Muscle of leg (tissue), 11 donors: ENCODE results near the gene CYP26A1. TPM values are rescaled to one million over a fixed set of nuclear protein-coding genes. Genes with fewer than 3 reads are reported as not detected.

Source experiments
- DNase-seq: peaks from one replicate; pipeline ENCODE4 v3.0.0; 2013
- H3K27ac ChIP-seq: one replicate; pipeline ENCODE4 v1.5.1; 2013; ENCODE audit warnings: mild to moderate bottlenecking, low read length, control low read depth
- H3K27me3 ChIP-seq: one replicate; pipeline ENCODE4 v1.6.1; 2013; ENCODE audit warnings: low read length; ENCODE audit not compliant: control insufficient read depth, insufficient read depth
- H3K36me3 ChIP-seq: one replicate; pipeline ENCODE4 v1.6.1; 2013; ENCODE audit warnings: low read length; ENCODE audit not compliant: control insufficient read depth, insufficient read depth
- H3K4me1 ChIP-seq: one replicate; pipeline ENCODE4 v1.6.1; 2013; ENCODE audit warnings: low read length; ENCODE audit not compliant: control insufficient read depth, insufficient read depth
- H3K4me3 ChIP-seq: one replicate; pipeline ENCODE4 v1.5.1; 2013; ENCODE audit warnings: low read length, control low read depth
- H3K9me3 ChIP-seq: replicated peaks from 2 replicates; pipeline ENCODE4 v1.6.1; 2013; ENCODE audit warnings: low read depth, low read length; ENCODE audit not compliant: control insufficient read depth
- WGBS: methylation state at CpG from one replicate; pipeline ENCODE4 v1.1.5; 2013; ENCODE audit warnings: missing lambda C conversion rate; ENCODE audit not compliant: insufficient coverage; 5-methylcytosine and 5-hydroxymethylcytosine counted together
- polyA plus RNA-seq, 8 donors: library from polyadenylated mRNA; unstranded; fragments of 120-200 nt; gene quantifications; one replicate each; pipeline versions ENCODE4 v1.2.1 to v1.2.3, GENCODE V29; 2013; ENCODE audit warnings: inconsistent platforms in 1 of 8, low replicate concordance in 1 of 8; ENCODE audit not compliant: insufficient read length in 8 of 8, insufficient read depth in 1 of 8
- total RNA-seq: library from RNA; stranded (reverse); fragments of 120-200 nt; gene quantifications from one replicate; pipeline ENCODE4 v1.2.4, GENCODE V29; 2013

CYP26A1 gene
- total and polyA plus RNA-seq, 9 donors, result 0.23 to 1.8 (median 0.87) TPM; not detected in 1

DNA sequence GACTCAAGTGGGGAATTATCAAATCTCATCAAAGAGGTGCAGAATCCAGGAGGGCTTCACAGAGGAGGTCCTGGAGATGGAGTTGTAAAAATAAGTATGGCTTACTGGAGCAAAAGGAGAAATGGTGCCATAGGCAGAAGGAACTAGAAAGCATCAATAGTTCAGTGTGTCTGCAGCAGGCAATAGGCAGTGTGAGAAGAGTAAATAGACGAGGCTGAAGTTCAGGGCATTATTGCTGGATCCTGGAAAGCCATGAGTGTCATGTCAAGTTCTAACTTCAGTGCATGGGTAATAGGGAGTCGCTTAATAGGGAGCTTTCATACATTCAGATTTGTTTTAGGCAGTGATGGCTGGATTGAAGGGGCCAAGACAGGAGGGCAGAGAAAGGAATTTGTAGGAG is 39.3 kb downstream of the CYP26A1 start:
- H3K27me3 ChIP-seq, result peaks cover 5% of the 10 kb centered on the region
- no peak overlapping the region for H3K27ac ChIP-seq
- H3K4me3 ChIP-seq, result no peak overlapping the region
- H3K9me3 ChIP-seq, result no peaks in the 10 kb centered on the region
- DNase-seq, result no peak
- no peaks in the 10 kb centered on the region for H3K36me3 ChIP-seq
- WGBS, result 63% methylated on average over 2 of the region's 2 CpGs
- H3K4me1 ChIP-seq, result no peaks in the 10 kb centered on the region

DNA sequence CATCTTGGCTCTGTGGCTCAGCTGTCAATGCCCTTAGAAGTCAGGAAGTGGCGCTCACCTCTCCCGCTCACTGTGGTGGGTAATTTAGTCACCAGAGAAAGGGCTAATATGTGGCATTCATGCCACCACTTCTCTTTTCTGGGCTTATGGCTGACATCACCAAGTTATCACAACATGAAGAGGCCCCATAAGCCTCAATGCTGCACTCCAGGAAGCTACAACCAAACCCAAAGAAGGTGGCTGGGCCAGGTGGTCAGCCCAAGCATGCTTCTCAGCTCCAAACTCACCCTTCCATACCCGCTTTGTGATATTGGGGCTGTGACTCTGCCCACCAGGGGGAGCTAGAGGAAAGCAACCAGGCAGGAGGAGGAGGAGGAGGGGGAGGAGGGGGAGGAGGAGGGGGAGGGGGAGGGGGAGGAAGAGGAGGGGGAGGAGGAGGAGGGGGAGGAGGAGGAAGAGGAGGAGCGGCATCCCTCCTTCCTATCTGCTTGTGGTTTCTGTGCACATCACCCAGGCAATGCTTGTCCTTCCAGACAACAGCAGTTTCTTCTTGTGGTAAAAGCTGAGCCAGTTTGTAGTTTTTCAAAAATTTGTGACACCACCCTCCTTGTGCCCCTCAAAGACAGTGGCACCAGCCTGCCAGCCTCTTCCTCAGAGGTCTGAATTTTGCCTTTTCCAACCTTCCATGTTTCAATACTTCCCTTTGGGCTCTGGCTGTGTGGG is 42.1 kb downstream of the CYP26A1 start:
- Histone ChIP-seq H3K27ac (no peak overlapping the region), H3K4me1 (no peaks in the 10 kb centered on the region), H3K4me3 (no peak overlapping the region), H3K36me3 (no peaks in the 10 kb centered on the region), H3K9me3 (no peaks in the 10 kb centered on the region), H3K27me3 (peaks cover 5% of the 10 kb centered on the region)
- peak; percentile 61 for DNase-seq
- WGBS, result no CpG with 5 or more reads among the region's 4 CpGs

DNA sequence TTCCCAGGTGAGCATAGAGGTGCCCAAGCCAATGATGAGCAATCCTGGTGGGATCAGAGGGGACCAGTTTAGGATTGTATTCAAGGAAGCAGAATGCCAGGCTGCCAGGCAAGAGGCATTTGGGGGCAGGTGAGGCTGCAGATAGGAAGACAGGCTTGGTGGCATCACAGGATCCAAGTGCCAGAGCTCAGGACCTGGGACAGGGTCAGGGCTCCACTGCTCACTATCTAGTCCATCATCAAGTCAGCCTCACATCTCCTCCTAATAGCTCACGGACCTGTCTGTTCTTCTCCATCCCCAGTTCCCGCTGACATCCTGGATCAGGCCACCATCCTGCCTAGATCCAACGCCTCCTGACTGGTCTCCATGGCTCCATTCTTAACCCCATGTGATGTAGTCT is 47.6 kb downstream of the CYP26A1 start:
- DNase-seq, result no peak
- H3K36me3 ChIP-seq, result no peaks in the 10 kb centered on the region
- no peak overlapping the region for H3K4me3 ChIP-seq
- no peaks in the 10 kb centered on the region for H3K27me3 ChIP-seq
- WGBS, result 56% methylated on average over 2 of the region's 3 CpGs
- no peaks in the 10 kb centered on the region for H3K4me1 ChIP-seq
- no peak overlapping the region for H3K27ac ChIP-seq
- H3K9me3 ChIP-seq, result peaks cover 2% of the 10 kb centered on the region

DNA sequence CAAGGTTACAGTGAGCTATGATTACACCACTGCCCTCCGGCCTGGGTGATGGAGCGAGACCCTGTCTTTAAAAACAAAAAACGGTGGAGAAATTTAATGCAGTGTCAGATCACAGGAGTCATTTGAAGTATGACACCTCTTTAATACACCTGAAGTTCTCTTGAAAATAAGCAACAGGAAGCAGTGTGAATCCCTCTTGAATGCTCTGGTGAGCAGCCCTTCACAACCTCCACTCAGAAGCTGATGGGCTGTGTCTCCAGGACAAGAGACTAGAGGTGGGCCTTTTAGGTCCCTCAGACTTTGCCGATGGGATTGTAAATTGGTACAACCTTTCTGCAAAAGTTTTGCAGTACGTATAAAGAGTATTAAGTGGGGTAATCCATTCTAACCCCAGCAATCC is 50.1 kb downstream of the CYP26A1 start:
- no peaks in the 10 kb centered on the region for H3K27me3 ChIP-seq
- DNase-seq, result no peak
- no peaks in the 10 kb centered on the region for H3K4me1 ChIP-seq
- H3K27ac ChIP-seq, result no peak overlapping the region
- no peaks in the 10 kb centered on the region for H3K36me3 ChIP-seq
- WGBS, result no CpG with 5 or more reads among the region's 5 CpGs
- H3K4me3 ChIP-seq, result no peak overlapping the region
- peaks cover 8% of the 10 kb centered on the region for H3K9me3 ChIP-seq

DNA sequence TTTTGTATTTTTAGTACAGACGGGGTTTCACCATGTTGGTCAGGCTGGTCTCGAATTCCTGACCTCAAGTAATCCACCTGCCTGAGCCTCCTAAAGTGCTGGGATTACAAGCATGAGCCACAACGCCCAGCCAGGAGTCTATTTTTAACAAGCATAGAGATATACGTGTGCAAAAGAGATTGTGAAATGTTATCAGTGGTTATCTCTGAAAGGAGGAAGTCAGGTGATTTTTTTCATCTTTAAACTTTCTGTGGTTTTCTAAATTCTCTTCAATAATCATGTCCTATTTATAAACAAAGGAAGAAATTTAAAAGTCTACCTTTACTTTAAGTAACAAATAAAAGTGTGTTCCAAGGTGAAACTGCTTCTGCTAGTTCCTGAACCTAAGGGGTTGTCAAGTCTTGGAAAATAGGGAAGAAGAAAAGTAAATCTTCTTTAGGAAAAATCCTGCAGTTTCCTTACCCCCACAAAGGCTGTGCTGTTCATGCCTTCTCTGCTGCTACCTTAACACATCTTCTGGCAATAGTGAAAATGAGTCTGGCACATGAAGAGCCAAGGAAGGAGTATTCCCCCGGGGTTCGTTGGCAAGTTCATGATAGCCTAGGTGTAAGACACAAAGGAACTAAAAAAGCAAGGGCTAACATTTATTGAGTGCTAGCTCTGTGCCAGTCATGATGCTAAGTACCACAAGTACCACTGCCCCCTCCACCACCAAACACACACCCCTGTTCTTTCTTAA is 51.1 kb downstream of the CYP26A1 start:
- DNase-seq, result no peak
- Histone ChIP-seq H3K36me3 (no peaks in the 10 kb centered on the region), H3K27ac (no peak overlapping the region), H3K4me1 (no peaks in the 10 kb centered on the region), H3K27me3 (no peaks in the 10 kb centered on the region), H3K4me3 (no peak overlapping the region), H3K9me3 (peaks cover 8% of the 10 kb centered on the region)
- 100% methylated on average over 1 of the region's 6 CpGs for WGBS

DNA sequence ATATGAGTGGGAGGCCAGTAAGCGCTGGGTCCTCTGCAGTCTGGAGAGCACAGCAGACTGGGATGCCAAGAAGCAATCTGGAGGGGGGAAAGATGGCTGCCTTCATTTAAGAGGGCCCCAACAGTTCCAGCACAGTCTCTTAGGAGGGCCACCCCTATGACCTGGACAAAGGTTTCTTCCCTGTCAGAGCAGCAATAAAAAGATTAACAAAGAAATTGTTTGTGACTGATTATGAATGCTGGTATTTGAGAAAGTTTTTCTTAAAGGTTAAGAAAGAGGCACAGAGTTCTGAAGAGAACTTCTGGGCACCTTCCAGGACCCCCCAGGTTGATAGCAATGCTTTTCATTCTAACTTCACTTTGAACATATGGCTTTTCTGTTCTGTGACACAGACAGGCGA is 52.3 kb downstream of the CYP26A1 start:
- Histone ChIP-seq H3K27ac (no peak overlapping the region), H3K9me3 (peaks cover 8% of the 10 kb centered on the region), H3K4me1 (no peaks in the 10 kb centered on the region), H3K4me3 (no peak overlapping the region), H3K27me3 (no peaks in the 10 kb centered on the region), H3K36me3 (no peaks in the 10 kb centered on the region)
- WGBS, result 100% methylated on average over 2 of the region's 2 CpGs
- DNase-seq, result no peak

DNA sequence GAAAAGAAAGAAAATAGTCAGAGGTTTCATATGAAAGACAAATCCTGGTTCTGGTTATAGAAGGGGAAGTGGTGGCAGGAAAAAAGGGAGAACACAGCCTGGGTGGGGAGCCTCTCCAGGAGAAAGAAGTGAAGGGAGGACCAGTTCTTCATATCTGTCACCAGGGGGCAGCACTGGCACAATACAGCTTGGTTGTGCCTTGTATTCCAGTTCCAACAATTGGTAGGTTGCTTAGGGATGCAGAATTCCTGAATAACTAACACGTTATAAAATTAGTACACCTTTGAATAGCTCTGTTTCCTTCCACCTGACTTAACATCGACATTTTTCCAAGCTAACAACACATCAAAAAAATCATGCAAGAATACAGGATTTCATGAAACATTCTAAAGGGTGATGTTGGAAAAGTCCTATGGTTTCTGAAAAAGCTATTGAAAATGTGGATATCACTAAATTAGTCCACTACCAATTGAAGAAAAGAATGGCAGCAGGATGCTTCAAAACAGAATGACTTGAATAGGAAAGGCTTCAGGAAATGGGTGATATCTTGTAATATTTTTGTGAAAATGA is 52.9 kb downstream of the CYP26A1 start:
- DNase-seq, result no peak
- no peak overlapping the region for H3K27ac ChIP-seq
- no CpG with 5 or more reads among the region's 2 CpGs for WGBS
- no peaks in the 10 kb centered on the region for H3K27me3 ChIP-seq
- H3K4me3 ChIP-seq, result no peak overlapping the region
- peaks cover 8% of the 10 kb centered on the region for H3K9me3 ChIP-seq
- no peaks in the 10 kb centered on the region for H3K4me1 ChIP-seq
- H3K36me3 ChIP-seq, result no peaks in the 10 kb centered on the region

Other genes starting within 250 kb of the CYP26A1 start
- gene EXOC6, start 225.4 kb upstream of the CYP26A1 start, total RNA-seq, result 45.8 TPM
- 10 to 100 TPM; 23.3 to 42.2 (median 33.4) TPM for gene EXOC6, start 225.4 kb upstream of the CYP26A1 start, polyA plus RNA-seq
- gene CYP26C1, start 13.1 kb upstream of the CYP26A1 start, total RNA-seq, result 0.09 TPM
- under 1 TPM in 1 of 8 donors, not detected in 7; 0.12 TPM for gene CYP26C1, start 13.1 kb upstream of the CYP26A1 start, polyA plus RNA-seq